Measurements from ENCODE around the gene CISD3. TPM values are rescaled to one million over a fixed set of nuclear protein-coding genes. Genes with fewer than 3 reads are reported as not detected.

Gene CISD3
- total RNA-seq, 1 donor from 2014 or later, result 18.4 TPM

GRCh38 chr17:38768417-38768816 lies 38.3 kb downstream of the CISD3 start:
- DNase-seq (ENCODE audit: low spot score), result no peak
- no peak overlapping the region for H3K4me3 Mint-ChIP-seq (ENCODE audit: unreplicated experiment)
- no peaks in the 10 kb centered on the region for H3K4me1 Mint-ChIP-seq (ENCODE audit: low read depth)
- TF ChIP-seq, protein P1, sequence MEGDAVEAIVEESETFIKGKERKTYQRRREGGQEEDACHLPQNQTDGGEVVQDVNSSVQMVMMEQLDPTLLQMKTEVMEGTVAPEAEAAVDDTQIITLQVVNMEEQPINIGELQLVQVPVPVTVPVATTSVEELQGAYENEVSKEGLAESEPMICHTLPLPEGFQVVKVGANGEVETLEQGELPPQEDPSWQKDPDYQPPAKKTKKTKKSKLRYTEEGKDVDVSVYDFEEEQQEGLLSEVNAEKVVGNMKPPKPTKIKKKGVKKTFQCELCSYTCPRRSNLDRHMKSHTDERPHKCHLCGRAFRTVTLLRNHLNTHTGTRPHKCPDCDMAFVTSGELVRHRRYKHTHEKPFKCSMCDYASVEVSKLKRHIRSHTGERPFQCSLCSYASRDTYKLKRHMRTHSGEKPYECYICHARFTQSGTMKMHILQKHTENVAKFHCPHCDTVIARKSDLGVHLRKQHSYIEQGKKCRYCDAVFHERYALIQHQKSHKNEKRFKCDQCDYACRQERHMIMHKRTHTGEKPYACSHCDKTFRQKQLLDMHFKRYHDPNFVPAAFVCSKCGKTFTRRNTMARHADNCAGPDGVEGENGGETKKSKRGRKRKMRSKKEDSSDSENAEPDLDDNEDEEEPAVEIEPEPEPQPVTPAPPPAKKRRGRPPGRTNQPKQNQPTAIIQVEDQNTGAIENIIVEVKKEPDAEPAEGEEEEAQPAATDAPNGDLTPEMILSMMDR (IDR thresholded peaks at IDR 0.05), result no peak
- H3K9me3 Mint-ChIP-seq (ENCODE audit: low read depth), result no peaks in the 10 kb centered on the region
- no peak overlapping the region for H3K27ac Mint-ChIP-seq (ENCODE audit: unreplicated experiment)
- no peaks in the 10 kb centered on the region for H3K27me3 Mint-ChIP-seq (ENCODE audit: low read depth)
- peaks cover 41% of the 10 kb centered on the region for H3K36me3 Mint-ChIP-seq (ENCODE audit: low read depth)

DNA sequence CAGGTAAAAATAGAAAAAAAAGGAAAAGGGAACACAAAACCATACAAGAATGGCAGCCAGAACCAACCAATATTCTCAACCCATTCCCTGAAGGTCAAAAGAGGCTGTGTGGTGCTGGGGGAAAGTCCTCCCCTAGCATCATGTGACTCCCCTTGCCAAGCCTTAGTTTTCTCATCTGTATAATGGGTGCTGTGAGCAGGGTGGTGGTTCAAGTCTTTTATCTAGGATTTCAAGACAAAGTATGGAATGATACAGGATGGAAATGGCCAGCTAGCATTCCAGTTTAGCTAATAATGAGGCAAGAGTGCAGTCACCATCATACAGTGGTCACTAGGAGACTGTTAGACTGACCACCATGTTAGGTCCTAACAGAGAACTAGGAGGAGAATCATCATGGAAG lies 43.1 kb downstream of the CISD3 start:
- Mint-ChIP-seq H3K27ac (ENCODE audit: unreplicated experiment) (no peak overlapping the region), H3K9me3 (ENCODE audit: low read depth) (no peaks in the 10 kb centered on the region), H3K36me3 (ENCODE audit: low read depth) (peaks cover 40% of the 10 kb centered on the region), H3K4me3 (ENCODE audit: unreplicated experiment) (no peak overlapping the region), H3K27me3 (ENCODE audit: low read depth) (no peaks in the 10 kb centered on the region), H3K4me1 (ENCODE audit: low read depth) (no peaks in the 10 kb centered on the region)
- no peak for DNase-seq (ENCODE audit: low spot score)
- TF ChIP-seq, protein P1 (IDR thresholded peaks at IDR 0.05), result no peak

- H3K27me3 Mint-ChIP-seq (ENCODE audit: low read depth), result no peaks in the 10 kb centered on the region
- H3K27ac Mint-ChIP-seq (ENCODE audit: unreplicated experiment), result no peak overlapping the region
- TF ChIP-seq, protein P1 (IDR thresholded peaks at IDR 0.05), result no peak
- peaks cover 42% of the 10 kb centered on the region for H3K36me3 Mint-ChIP-seq (ENCODE audit: low read depth)
- no peak for DNase-seq (ENCODE audit: low spot score)
- H3K4me1 Mint-ChIP-seq (ENCODE audit: low read depth), result no peaks in the 10 kb centered on the region
- H3K9me3 Mint-ChIP-seq (ENCODE audit: low read depth), result no peaks in the 10 kb centered on the region
- H3K4me3 Mint-ChIP-seq (ENCODE audit: unreplicated experiment), result no peak overlapping the region
Measured at GRCh38 chr17:38777641-38778250, 47.6 kb downstream of the CISD3 start.

- H3K27ac Mint-ChIP-seq (ENCODE audit: unreplicated experiment), result no peak overlapping the region
- TF ChIP-seq, protein P1 (IDR thresholded peaks at IDR 0.05), result no peak
- H3K36me3 Mint-ChIP-seq (ENCODE audit: low read depth), result peaks cover 36% of the 10 kb centered on the region
- no peak overlapping the region for H3K4me3 Mint-ChIP-seq (ENCODE audit: unreplicated experiment)
- H3K27me3 Mint-ChIP-seq (ENCODE audit: low read depth), result no peaks in the 10 kb centered on the region
- no peaks in the 10 kb centered on the region for H3K4me1 Mint-ChIP-seq (ENCODE audit: low read depth)
- H3K9me3 Mint-ChIP-seq (ENCODE audit: low read depth), result no peaks in the 10 kb centered on the region
- no peak for DNase-seq (ENCODE audit: low spot score)
Measured at GRCh38 chr17:38779965-38780752, 50.0 kb downstream of the CISD3 start.

DNA sequence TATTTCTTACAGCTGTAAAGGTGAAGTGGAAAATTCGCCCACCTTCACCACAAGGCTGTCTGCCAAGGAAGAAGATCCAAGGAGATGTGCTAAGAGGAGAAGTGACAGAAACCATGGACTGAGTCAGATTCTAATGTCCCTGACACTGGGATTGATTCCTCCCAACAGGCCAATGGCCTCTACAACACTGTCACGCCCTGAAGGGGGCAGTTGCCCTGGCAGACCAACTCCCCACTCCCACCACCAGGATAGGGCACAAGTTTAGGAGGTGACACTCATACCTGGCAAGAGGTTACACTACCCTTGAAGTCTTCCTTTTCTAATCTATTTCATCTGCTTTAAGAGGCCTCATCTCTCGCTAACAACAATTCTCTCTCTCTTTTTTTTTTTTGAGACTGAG lies 53.1 kb downstream of the CISD3 start:
- TF ChIP-seq, protein P1 (IDR thresholded peaks at IDR 0.05), result no peak
- Mint-ChIP-seq H3K27me3 (ENCODE audit: low read depth) (no peaks in the 10 kb centered on the region), H3K4me3 (ENCODE audit: unreplicated experiment) (no peak overlapping the region), H3K9me3 (ENCODE audit: low read depth) (no peaks in the 10 kb centered on the region), H3K27ac (ENCODE audit: unreplicated experiment) (no peak overlapping the region), H3K4me1 (ENCODE audit: low read depth) (no peaks in the 10 kb centered on the region), H3K36me3 (ENCODE audit: low read depth) (peaks cover 27% of the 10 kb centered on the region)
- DNase-seq (ENCODE audit: low spot score), result no peak

Small RNAs within 50 kb of the gene (microRNA-seq; reads per million reads assigned to microRNA genes)
- gene MIR4726 (ENCODE audit: borderline number of aligned reads) (not detected), gene MIR4734 (ENCODE audit: borderline number of aligned reads) (not detected)

Other genes with a start within 250 kb of the CISD3 start
- gene SRCIN1, start 124.4 kb upstream of the CISD3 start, total RNA-seq, result 0.30 to 0.51 TPM in 2 of 3 replicates, not detected in the other
- 1.2 to 3.4 TPM (median 2.8 TPM) in 3 replicates for gene EPOP, start 55.4 kb upstream of the CISD3 start, total RNA-seq
- gene MLLT6, start 25.1 kb upstream of the CISD3 start, total RNA-seq, result 44.9 to 64.2 TPM (median 50.0 TPM) in 3 replicates
- gene PCGF2, start 18.0 kb downstream of the CISD3 start, total RNA-seq, result 50.7 to 56.1 TPM (median 55.2 TPM) in 3 replicates
- gene PSMB3, start 22.4 kb downstream of the CISD3 start, total RNA-seq, result 118 to 156 TPM (median 120 TPM) in 3 replicates
- 55.5 to 66.8 TPM (median 58.7 TPM) in 3 replicates for gene PIP4K2B, start 69.2 kb downstream of the CISD3 start, total RNA-seq
- 8.3 to 13.5 TPM (median 11.8 TPM) in 3 replicates for gene CWC25, start 95.0 kb downstream of the CISD3 start, total RNA-seq
- gene RPL23, start 123.4 kb downstream of the CISD3 start, total RNA-seq, result 916 to 959 TPM (median 937 TPM) in 3 replicates
- 444 to 599 TPM (median 593 TPM) in 3 replicates for gene LASP1, start 139.7 kb downstream of the CISD3 start, total RNA-seq
- not detected in 3 replicates for gene FBXO47, start 237.1 kb downstream of the CISD3 start, total RNA-seq

All from chondrocyte (in vitro differentiated cells).